C4-2B (cell line): Measurements from ENCODE around the gene SLC2A6.

ENCODE experiments used
- H3K27ac ChIP-seq: fragments of 450-650 bp; 2 replicates; pipeline ENCODE4 v1.5.1; 2017
- ZFX ChIP-seq: fragments of 450-650 bp; IDR thresholded peaks from 2 replicates; pipeline ENCODE4 v1.6.1; 2017
- TF ChIP-seq, protein P1 (sequence below): fragments of 450-650 bp; conservative IDR thresholded peaks from 2 replicates; pipeline ENCODE4 v1.5.1; 2017; ENCODE audit warnings: mild to moderate bottlenecking

SLC2A6 gene

DNA sequence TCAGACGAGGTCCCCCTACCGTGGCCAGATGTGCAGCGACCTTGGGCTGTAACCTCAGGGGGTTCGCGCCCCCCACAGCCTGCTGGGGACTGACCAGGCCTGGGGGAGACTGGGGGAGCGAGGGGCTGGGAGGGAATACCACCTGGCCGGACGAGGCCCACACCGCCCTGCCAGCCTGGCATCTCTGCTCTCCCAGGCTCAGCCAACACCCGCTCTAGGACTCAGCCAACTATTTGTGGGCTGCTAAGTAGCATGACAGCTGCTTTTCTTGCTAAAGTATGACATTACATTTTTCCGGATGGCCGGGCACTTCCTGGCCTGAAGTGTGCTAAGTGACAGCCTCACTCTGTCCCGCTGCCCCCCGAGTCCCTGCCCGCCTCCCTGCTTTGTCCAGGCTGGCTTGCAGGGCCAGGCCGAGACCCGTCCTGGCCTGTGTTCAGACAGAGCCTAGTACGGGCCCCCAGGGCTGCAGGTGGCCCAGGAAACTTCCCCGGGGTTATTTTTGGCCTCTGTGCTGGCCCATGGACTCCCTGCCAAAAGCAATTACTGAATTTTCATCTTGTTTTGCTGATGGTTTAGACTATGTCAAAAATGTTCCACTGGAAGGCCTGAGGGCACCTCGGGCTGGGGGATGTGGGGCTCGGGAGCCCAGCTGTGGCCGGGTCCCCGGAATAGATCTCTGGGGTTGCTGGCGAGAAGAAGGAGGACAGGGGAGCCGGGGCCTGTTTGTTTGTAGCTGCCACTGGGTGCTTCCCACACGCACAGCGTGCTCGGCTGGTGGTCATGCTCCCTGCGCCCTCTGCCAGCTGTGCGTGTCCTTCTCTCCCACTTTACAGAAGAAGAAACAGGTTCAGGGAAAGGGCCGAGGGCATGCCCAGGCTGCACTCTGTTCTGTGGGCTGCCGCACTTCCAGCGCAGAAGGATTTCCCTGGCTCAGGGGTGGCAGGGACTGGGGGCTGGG is 13.4 kb upstream of the SLC2A6 start:
- TF ChIP-seq, protein P1, sequence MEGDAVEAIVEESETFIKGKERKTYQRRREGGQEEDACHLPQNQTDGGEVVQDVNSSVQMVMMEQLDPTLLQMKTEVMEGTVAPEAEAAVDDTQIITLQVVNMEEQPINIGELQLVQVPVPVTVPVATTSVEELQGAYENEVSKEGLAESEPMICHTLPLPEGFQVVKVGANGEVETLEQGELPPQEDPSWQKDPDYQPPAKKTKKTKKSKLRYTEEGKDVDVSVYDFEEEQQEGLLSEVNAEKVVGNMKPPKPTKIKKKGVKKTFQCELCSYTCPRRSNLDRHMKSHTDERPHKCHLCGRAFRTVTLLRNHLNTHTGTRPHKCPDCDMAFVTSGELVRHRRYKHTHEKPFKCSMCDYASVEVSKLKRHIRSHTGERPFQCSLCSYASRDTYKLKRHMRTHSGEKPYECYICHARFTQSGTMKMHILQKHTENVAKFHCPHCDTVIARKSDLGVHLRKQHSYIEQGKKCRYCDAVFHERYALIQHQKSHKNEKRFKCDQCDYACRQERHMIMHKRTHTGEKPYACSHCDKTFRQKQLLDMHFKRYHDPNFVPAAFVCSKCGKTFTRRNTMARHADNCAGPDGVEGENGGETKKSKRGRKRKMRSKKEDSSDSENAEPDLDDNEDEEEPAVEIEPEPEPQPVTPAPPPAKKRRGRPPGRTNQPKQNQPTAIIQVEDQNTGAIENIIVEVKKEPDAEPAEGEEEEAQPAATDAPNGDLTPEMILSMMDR: no peak
- no peak for TF ChIP-seq ZFX
- no peak overlapping the region for H3K27ac ChIP-seq

- no peak overlapping the region for H3K27ac ChIP-seq
- TF ChIP-seq, protein P1: no peak
- no peak for TF ChIP-seq ZFX
Measured at GRCh38 chr9:133491656-133491925, 12.7 kb upstream of the SLC2A6 start.

GRCh38 chr9:133490865-133491655 is 12.2 kb upstream of the SLC2A6 start:
- no peak overlapping the region for H3K27ac ChIP-seq
- no peak for TF ChIP-seq ZFX
- TF ChIP-seq, protein P1: no peak

DNA sequence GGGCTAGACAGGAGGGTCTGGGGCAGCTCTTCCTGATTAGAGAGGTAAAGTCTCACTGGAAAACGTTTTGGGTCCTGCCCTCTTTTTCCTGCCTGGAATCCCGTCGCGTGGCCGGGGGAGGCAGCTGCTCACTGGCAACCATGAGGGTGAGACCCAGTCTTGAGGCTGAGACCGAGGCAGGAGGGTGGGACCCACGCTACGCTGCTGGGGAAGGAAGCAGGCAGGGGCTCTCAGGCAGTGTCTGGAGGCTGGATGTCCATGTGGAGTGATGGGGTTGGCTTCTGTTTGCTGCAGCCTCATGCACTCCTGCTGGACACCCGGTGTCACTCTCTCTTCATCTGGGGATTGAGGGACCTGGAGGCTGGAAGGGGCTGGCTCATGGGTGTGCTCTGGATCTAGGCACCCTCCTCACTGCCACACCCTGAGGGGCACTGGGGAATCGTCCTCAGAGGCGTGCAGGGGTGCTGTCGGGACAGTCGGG is 11.3 kb upstream of the SLC2A6 start:
- no peak overlapping the region for H3K27ac ChIP-seq
- TF ChIP-seq, protein P1: no peak
- TF ChIP-seq ZFX: no peak

GRCh38 chr9:133489253-133490190 is 10.6 kb upstream of the SLC2A6 start:
- no peak for TF ChIP-seq ZFX
- TF ChIP-seq, protein P1: no peak
- no peak overlapping the region for H3K27ac ChIP-seq

GRCh38 chr9:133488686-133489252 is 9.9 kb upstream of the SLC2A6 start:
- TF ChIP-seq ZFX: no peak
- TF ChIP-seq, protein P1: no peak
- no peak overlapping the region for H3K27ac ChIP-seq
